ENCODE data around the gene CAMK2G.

CAMK2G gene

GRCh38 chr10:73841526-73842285 is 32.6 kb downstream of the CAMK2G start:
- Histone ChIP-seq H3K9me3 (no peaks in the 10 kb centered on the region), H3K4me3 (ENCODE audit: low read depth, low read length) (no peak overlapping the region), H3K36me3 (peaks cover 11% of the 10 kb centered on the region), H3K4me1 (no peaks in the 10 kb centered on the region), H3K27me3 (no peaks in the 10 kb centered on the region)
- no peak for DNase-seq
- no peak for TF ChIP-seq CTCF (IDR thresholded peaks at IDR 0.05; ENCODE audit: low read depth, low read length)

GRCh38 chr10:73841061-73841421 is 33.3 kb downstream of the CAMK2G start:
- H3K9me3 ChIP-seq: no peaks in the 10 kb centered on the region
- TF ChIP-seq CTCF (IDR thresholded peaks at IDR 0.05; ENCODE audit: low read depth, low read length): no peak
- H3K36me3 ChIP-seq: peaks cover 6% of the 10 kb centered on the region; the same call in 1 of the 2 replicates
- no peaks in the 10 kb centered on the region for H3K4me1 ChIP-seq
- H3K27me3 ChIP-seq: no peaks in the 10 kb centered on the region
- no peak overlapping the region for H3K4me3 ChIP-seq (ENCODE audit: low read depth, low read length)
- no peak for DNase-seq

- peaks cover 6% of the 10 kb centered on the region; the same call in 1 of the 2 replicates for H3K36me3 ChIP-seq
Measured at GRCh38 chr10:73840403-73841060, 33.8 kb downstream of the CAMK2G start.

GRCh38 chr10:73840056-73840402 is 34.3 kb downstream of the CAMK2G start:
- DNase-seq: no peak
- Histone ChIP-seq H3K27me3 (no peaks in the 10 kb centered on the region), H3K36me3 (peaks cover 6% of the 10 kb centered on the region; the same call in 1 of the 2 replicates), H3K4me1 (no peaks in the 10 kb centered on the region), H3K9me3 (no peaks in the 10 kb centered on the region), H3K4me3 (ENCODE audit: low read depth, low read length) (no peak overlapping the region)
- no peak for TF ChIP-seq CTCF (IDR thresholded peaks at IDR 0.05; ENCODE audit: low read depth, low read length)

More at GRCh38 chr10:73840403-73841060, 33.8 kb downstream of the CAMK2G start:
- H3K27me3 ChIP-seq: no peaks in the 10 kb centered on the region
- H3K4me1 ChIP-seq: no peaks in the 10 kb centered on the region
- no peak overlapping the region for H3K4me3 ChIP-seq (ENCODE audit: low read depth, low read length)
- no peak for DNase-seq
- no peaks in the 10 kb centered on the region for H3K9me3 ChIP-seq
- TF ChIP-seq CTCF (IDR thresholded peaks at IDR 0.05; ENCODE audit: low read depth, low read length): no peak

- Histone ChIP-seq H3K36me3 (peaks cover 6% of the 10 kb centered on the region; the same call in 1 of the 2 replicates), H3K4me1 (no peaks in the 10 kb centered on the region), H3K27me3 (no peaks in the 10 kb centered on the region), H3K9me3 (no peaks in the 10 kb centered on the region), H3K4me3 (ENCODE audit: low read depth, low read length) (no peak overlapping the region)
- DNase-seq: no peak
- no peak for TF ChIP-seq CTCF (IDR thresholded peaks at IDR 0.05; ENCODE audit: low read depth, low read length)
Measured at GRCh38 chr10:73839276-73839966, 34.9 kb downstream of the CAMK2G start.

All from BE2C (cell line).